H9 (cell line): ENCODE data around the gene BICD1. TPM values are rescaled to one million over a fixed set of nuclear protein-coding genes. Genes with fewer than 3 reads are reported as not detected.

ENCODE experiments used
- DNase-seq: peaks from one replicate; pipeline ENCODE4 v3.0.0-alpha.2; 2017
- H2AFZ ChIP-seq: one replicate; pipeline ENCODE4 v1.6.1; 2013; ENCODE audit warnings: mild to moderate bottlenecking, low read length, control low read depth, moderate library complexity
- H2AK5ac ChIP-seq: 2 replicates; pipeline ENCODE4 v1.6.1; 2013; ENCODE audit warnings: low read length, control low read depth, mixed read lengths; ENCODE audit not compliant: insufficient read length
- H2BK120ac ChIP-seq: one replicate; pipeline ENCODE4 v1.6.1; 2013; ENCODE audit warnings: low read depth, mild to moderate bottlenecking, low read length, control low read depth, inconsistent platforms; ENCODE audit not compliant: poor library complexity, severe bottlenecking
- H2BK12ac ChIP-seq: 2 replicates; pipeline ENCODE4 v1.6.1; 2013; ENCODE audit warnings: low read length, control low read depth, mixed read lengths, low read depth; ENCODE audit not compliant: insufficient read length
- H2BK15ac ChIP-seq: 2 replicates; pipeline ENCODE4 v1.6.1; 2013; ENCODE audit warnings: low read depth, low read length, control low read depth
- H2BK20ac ChIP-seq: one replicate; pipeline ENCODE4 v1.6.1; 2013; ENCODE audit warnings: low read depth, mild to moderate bottlenecking, low read length, control low read depth, inconsistent platforms; ENCODE audit not compliant: poor library complexity, severe bottlenecking
- H2BK5ac ChIP-seq: 2 replicates; pipeline ENCODE4 v1.6.1; 2013; ENCODE audit warnings: low read length, control low read depth, mixed read lengths; ENCODE audit not compliant: insufficient read length
- H3K14ac ChIP-seq: 2 replicates; pipeline ENCODE4 v1.6.1; 2013; ENCODE audit warnings: low read length, control low read depth; ENCODE audit not compliant: insufficient read depth
- H3K18ac ChIP-seq: 2 replicates; pipeline ENCODE4 v1.6.1; 2013; ENCODE audit warnings: low read depth, mild to moderate bottlenecking, mixed read lengths, low read length, control low read depth; ENCODE audit not compliant: insufficient read length
- H3K23ac ChIP-seq: 2 replicates; pipeline ENCODE4 v1.6.1; 2013; ENCODE audit warnings: low read length, control low read depth, mixed read lengths, low read depth; ENCODE audit not compliant: insufficient read length
- H3K23me2 ChIP-seq: 2 replicates; pipeline ENCODE4 v1.6.1; 2013; ENCODE audit warnings: low read depth, mild to moderate bottlenecking, mixed read lengths, low read length, control low read depth; ENCODE audit not compliant: insufficient read length, poor library complexity, severe bottlenecking
- H3K27ac ChIP-seq: 2 replicates; pipeline ENCODE4 v1.5.1; 2013; ENCODE audit warnings: low read length, control low read depth, mixed read lengths, low read depth; ENCODE audit not compliant: insufficient read length
- H3K27me3 ChIP-seq: 2 replicates; pipeline ENCODE4 v1.6.1; 2013; ENCODE audit warnings: low read length, control low read depth, inconsistent platforms; ENCODE audit not compliant: insufficient read depth
- H3K4ac ChIP-seq: 2 replicates; pipeline ENCODE4 v1.6.1; 2013; ENCODE audit warnings: low read depth, mild to moderate bottlenecking, control low read depth, inconsistent platforms, low read length, moderate library complexity
- H3K4me1 ChIP-seq: 2 replicates; pipeline ENCODE4 v1.6.1; 2013; ENCODE audit warnings: low read length, control low read depth, inconsistent platforms; ENCODE audit not compliant: insufficient read depth
- H3K4me2 ChIP-seq: 2 replicates; pipeline ENCODE4 v1.6.1; 2013; ENCODE audit warnings: low read length, control low read depth, mixed read lengths; ENCODE audit not compliant: insufficient read length, insufficient read depth
- H3K56ac ChIP-seq: 2 replicates; pipeline ENCODE4 v1.6.1; 2013; ENCODE audit warnings: low read depth, mild to moderate bottlenecking, mixed read lengths, low read length, control low read depth; ENCODE audit not compliant: insufficient read length
- H3K79me1 ChIP-seq: 2 replicates; pipeline ENCODE4 v1.6.1; 2013; ENCODE audit warnings: low read depth, mild to moderate bottlenecking, moderate library complexity, low read length, control low read depth, inconsistent platforms; ENCODE audit not compliant: insufficient read depth, poor library complexity, severe bottlenecking
- H3K79me2 ChIP-seq: 2 replicates; pipeline ENCODE4 v1.6.1; 2013; ENCODE audit warnings: low read length, control low read depth, inconsistent platforms; ENCODE audit not compliant: insufficient read depth
- H3K9ac ChIP-seq: 2 replicates; pipeline ENCODE4 v1.6.1; 2013; ENCODE audit warnings: low read length, control low read depth, mixed read lengths; ENCODE audit not compliant: insufficient read length; ENCODE audit errors: extremely low read depth
- H3K9me3 ChIP-seq: one replicate; pipeline ENCODE4 v1.6.1; 2013; ENCODE audit warnings: low read depth, low read length, inconsistent platforms; ENCODE audit not compliant: control insufficient read depth
- H3T11ph ChIP-seq: one replicate; pipeline ENCODE4 v1.6.1; 2013; ENCODE audit warnings: mild to moderate bottlenecking, low read length, control low read depth, inconsistent platforms
- H4K20me1 ChIP-seq: one replicate; pipeline ENCODE4 v1.6.1; 2013; ENCODE audit not compliant: control insufficient read depth, insufficient read length, insufficient read depth
- H4K5ac ChIP-seq: 2 replicates; pipeline ENCODE4 v1.6.1; 2013; ENCODE audit warnings: low read depth, mild to moderate bottlenecking, mixed read lengths, low read length, control low read depth; ENCODE audit not compliant: insufficient read length
- H4K8ac ChIP-seq: replicated peaks from 2 replicates; pipeline ENCODE4 v1.6.1; 2013; ENCODE audit warnings: low read length, control low read depth, mixed read lengths, low read depth; ENCODE audit not compliant: insufficient read length
- H4K91ac ChIP-seq: 2 replicates; pipeline ENCODE4 v1.6.1; 2013; ENCODE audit warnings: low read depth, mild to moderate bottlenecking, moderate library complexity, mixed read lengths, low read length, control low read depth; ENCODE audit not compliant: insufficient read length
- H3K27ac Mint-ChIP-seq, 3 experiments: 2 replicates in 2 of 3; 3 replicates in 1 of 3; pipeline ENCODE4 v1.8.0; 2020 to 2021; ENCODE audit warnings: mixed read lengths in 3 of 3, mild to moderate bottlenecking in 1 of 3, moderate library complexity in 1 of 3
- H3K27me3 Mint-ChIP-seq: 2 replicates; pipeline ENCODE4 v1.8.0; 2021; ENCODE audit warnings: low read depth, mild to moderate bottlenecking, moderate library complexity, mixed read lengths
- H3K36me3 Mint-ChIP-seq, 3 experiments: 2 replicates in 2 of 3; 3 replicates in 1 of 3; pipeline ENCODE4 v1.8.0; 2020 to 2021; ENCODE audit warnings: low read depth in 3 of 3, mixed read lengths in 3 of 3; ENCODE audit not compliant: insufficient read depth in 1 of 3
- H3K4me1 Mint-ChIP-seq, 2 experiments: 2 replicates each; pipeline ENCODE4 v1.8.0; 2020; ENCODE audit warnings: mixed read lengths in 2 of 2
- H3K4me3 Mint-ChIP-seq, 2 experiments: 2 replicates in 1 of 2; 3 replicates in 1 of 2; pipeline ENCODE4 v1.8.0; 2020 to 2021; ENCODE audit warnings: mild to moderate bottlenecking in 2 of 2, mixed read lengths in 2 of 2, moderate library complexity in 1 of 2
- H3K9me3 Mint-ChIP-seq, 2 experiments: 2 replicates in 1 of 2; 3 replicates in 1 of 2; pipeline ENCODE4 v1.8.0; 2020; ENCODE audit warnings: mild to moderate bottlenecking in 2 of 2, mixed read lengths in 2 of 2, moderate library complexity in 1 of 2
- WGBS: extraction: QIAGEN DNeasy Blood & Tissue Kit; methylation state at CpG from one replicate; pipeline ENCODE4 v1.1.7; 2013; ENCODE audit warnings: missing lambda C conversion rate, low lambda C conversion rate, mixed read lengths; ENCODE audit not compliant: insufficient read length; ENCODE audit errors: extremely low coverage; 5-methylcytosine and 5-hydroxymethylcytosine counted together
- total RNA-seq: library from RNA; stranded (reverse); gene quantifications from 2 replicates; pipeline ENCODE4 v1.2.1, GENCODE V29; 2021
- TF ChIP-seq, protein P1 (sequence below): fragments of 200-600 bp; sonication (generic); conservative IDR thresholded peaks from 3 replicates; pipeline ENCODE4 v1.8.0; 2021; ENCODE audit warnings: antibody characterized with exemption, mild to moderate bottlenecking

The BICD1 gene
- total RNA-seq, 1 experiment from 2014 or later, result 134 TPM

- no peak overlapping the region for H3K27ac ChIP-seq
- H4K91ac ChIP-seq, result no peak overlapping the region
- no peak overlapping the region for H2BK15ac ChIP-seq
- Mint-ChIP-seq H3K9me3 (peaks cover 0 to 2% of the 10 kb centered on the region in 2 experiments; a peak in 2 of 5 replicates), H3K4me1 (peaks cover 23 to 38% of the 10 kb centered on the region in 2 experiments), H3K27ac (peak overlapping the region in 2 of 3 experiments; percentile 19 to 81; a peak in 3 of 7 replicates), H3K36me3 (peaks cover 4 to 22% (median 21%) of the 10 kb centered on the region in 3 experiments; a peak in 5 of 7 replicates), H3K27me3 (no peaks in the 10 kb centered on the region), H3K4me3 (peak overlapping the region; percentile 46 to 64; a peak in 4 of 5 replicates)
- H2AFZ ChIP-seq, result no peak overlapping the region
- H3K4ac ChIP-seq, result no peak overlapping the region
- H3K18ac ChIP-seq, result no peak overlapping the region
- H3K14ac ChIP-seq, result no peak overlapping the region
- H3K27me3 ChIP-seq, result no peaks in the 10 kb centered on the region
- no peak overlapping the region for H3K23ac ChIP-seq
- H3K23me2 ChIP-seq, result peaks cover 5% of the 10 kb centered on the region
- H3K9me3 ChIP-seq, result no peaks in the 10 kb centered on the region
- no peaks in the 10 kb centered on the region for H4K20me1 ChIP-seq
- H3K79me2 ChIP-seq, result peaks cover 12% of the 10 kb centered on the region; the same call in 1 of the 2 replicates
- H4K8ac ChIP-seq, result no peak overlapping the region
- no peak overlapping the region for H2AK5ac ChIP-seq
- no peak overlapping the region for H3T11ph ChIP-seq
- H3K4me2 ChIP-seq, result no peak overlapping the region
- H2BK5ac ChIP-seq, result no peak overlapping the region
- no peaks in the 10 kb centered on the region for H3K79me1 ChIP-seq
- TF ChIP-seq, protein P1, sequence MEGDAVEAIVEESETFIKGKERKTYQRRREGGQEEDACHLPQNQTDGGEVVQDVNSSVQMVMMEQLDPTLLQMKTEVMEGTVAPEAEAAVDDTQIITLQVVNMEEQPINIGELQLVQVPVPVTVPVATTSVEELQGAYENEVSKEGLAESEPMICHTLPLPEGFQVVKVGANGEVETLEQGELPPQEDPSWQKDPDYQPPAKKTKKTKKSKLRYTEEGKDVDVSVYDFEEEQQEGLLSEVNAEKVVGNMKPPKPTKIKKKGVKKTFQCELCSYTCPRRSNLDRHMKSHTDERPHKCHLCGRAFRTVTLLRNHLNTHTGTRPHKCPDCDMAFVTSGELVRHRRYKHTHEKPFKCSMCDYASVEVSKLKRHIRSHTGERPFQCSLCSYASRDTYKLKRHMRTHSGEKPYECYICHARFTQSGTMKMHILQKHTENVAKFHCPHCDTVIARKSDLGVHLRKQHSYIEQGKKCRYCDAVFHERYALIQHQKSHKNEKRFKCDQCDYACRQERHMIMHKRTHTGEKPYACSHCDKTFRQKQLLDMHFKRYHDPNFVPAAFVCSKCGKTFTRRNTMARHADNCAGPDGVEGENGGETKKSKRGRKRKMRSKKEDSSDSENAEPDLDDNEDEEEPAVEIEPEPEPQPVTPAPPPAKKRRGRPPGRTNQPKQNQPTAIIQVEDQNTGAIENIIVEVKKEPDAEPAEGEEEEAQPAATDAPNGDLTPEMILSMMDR, result no peak
- no peak overlapping the region for H2BK20ac ChIP-seq
- no peak overlapping the region for H4K5ac ChIP-seq
- no CpG with 5 or more reads among the region's 4 CpGs for WGBS
- no peak overlapping the region for H3K56ac ChIP-seq
- H2BK120ac ChIP-seq, result no peak overlapping the region
- H2BK12ac ChIP-seq, result no peak overlapping the region
- no peak overlapping the region for H3K9ac ChIP-seq
- peaks cover 2% of the 10 kb centered on the region; the same call in 1 of the 2 replicates for H3K4me1 ChIP-seq
- DNase-seq, result peak; percentile 49
Observed at GRCh38 chr12:32397696-32398095, 291.0 kb downstream of the BICD1 start.
